Activated T-helper 2 cell treated with anti-CD3 and anti-CD28 coated beads, Interferon-gamma antibody, Interleukin-2, Interleukin-4, amounts not matched to agents 10 μg/mL and 5 μg/mL and 100 μg/mL, durations not matched to agents 14 hours and 24 hours and 36 hours (primary cell): ENCODE measurements around the gene RIPOR3. TPM values are rescaled to one million over a fixed set of nuclear protein-coding genes. Genes with fewer than 3 reads are reported as not detected.

Experiments
- DNase-seq: peaks from one replicate; pipeline ENCODE4 v3.0.0; 2021; ENCODE audit warnings: low spot score
- H3K27ac Mint-ChIP-seq: one replicate; pipeline ENCODE4 v1.8.0; 2021; ENCODE audit warnings: mixed read lengths
- H3K27me3 Mint-ChIP-seq: one replicate; pipeline ENCODE4 v1.8.0; 2021; ENCODE audit warnings: low read depth, mixed read lengths
- H3K36me3 Mint-ChIP-seq: one replicate; pipeline ENCODE4 v1.8.0; 2021; ENCODE audit warnings: low read depth, mixed read lengths
- H3K4me1 Mint-ChIP-seq: one replicate; pipeline ENCODE4 v1.8.0; 2021; ENCODE audit warnings: low read depth, mixed read lengths
- H3K4me3 Mint-ChIP-seq: one replicate; pipeline ENCODE4 v1.8.0; 2021; ENCODE audit warnings: low read depth, mild to moderate bottlenecking, moderate library complexity, mixed read lengths
- H3K9me3 Mint-ChIP-seq: one replicate; pipeline ENCODE4 v1.8.0; 2021; ENCODE audit warnings: mixed read lengths
- intact Hi-C: fragments of 100-400 bp; cut with micrococcal nuclease; formaldehyde crosslinking; loops from one replicate; pipeline ENCODE4 v1.15.1; 2023
- total RNA-seq: library from RNA; stranded (reverse); gene quantifications from 2 replicates; pipeline ENCODE4 v1.2.3, GENCODE V29; 2022

RIPOR3 gene
- total RNA-seq, 1 donor from 2014 or later: not detected

- peaks cover 62% of the 10 kb centered on the region for H3K4me1 Mint-ChIP-seq
- intact Hi-C loops: loop anchor here (2.0 to 5.0 kb wide), 4 partner anchors 49 to 448 kb away; partner anchors contain the start of genes PTPN1 and UBE2V1
These were observed 131.3 kb downstream of the RIPOR3 start for GRCh38 chr20:50559856-50560638.

DNA sequence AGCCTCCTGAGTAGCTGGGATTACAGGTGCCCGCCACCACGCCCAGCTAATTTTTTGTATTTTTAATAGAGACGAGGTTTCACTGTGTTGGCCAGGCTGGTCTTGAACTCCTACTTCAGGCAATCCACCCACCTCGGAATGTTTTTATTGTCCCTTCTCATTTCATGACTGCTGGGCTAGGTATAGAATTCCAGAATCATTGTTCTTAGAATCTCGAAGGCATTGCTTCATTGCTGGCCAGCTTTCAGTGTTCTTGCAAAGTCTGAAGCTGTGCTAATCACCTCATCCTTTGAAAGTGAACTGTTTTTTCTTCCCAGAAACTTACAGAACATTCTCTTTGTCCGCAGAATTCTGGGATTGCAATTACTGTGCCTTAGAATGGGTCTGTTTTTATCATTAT is 132.2 kb downstream of the RIPOR3 start:
- Mint-ChIP-seq H3K4me3 (no peak overlapping the region), H3K4me1 (peaks cover 53% of the 10 kb centered on the region), H3K36me3 (peaks cover 60% of the 10 kb centered on the region), H3K27me3 (no peaks in the 10 kb centered on the region), H3K9me3 (no peaks in the 10 kb centered on the region), H3K27ac (peak overlapping the region; percentile 62)
- intact Hi-C loops: no loop called here
- no peak for DNase-seq

More at GRCh38 chr20:50559856-50560638, 131.3 kb downstream of the RIPOR3 start:
- DNase-seq: no peak
- Mint-ChIP-seq H3K36me3 (peaks cover 69% of the 10 kb centered on the region), H3K9me3 (no peaks in the 10 kb centered on the region), H3K27ac (peak overlapping the region; percentile 24), H3K27me3 (no peaks in the 10 kb centered on the region), H3K4me3 (no peak overlapping the region)

- Mint-ChIP-seq H3K4me1 (peaks cover 47% of the 10 kb centered on the region), H3K9me3 (no peaks in the 10 kb centered on the region), H3K4me3 (no peak overlapping the region), H3K36me3 (peaks cover 58% of the 10 kb centered on the region), H3K27me3 (no peaks in the 10 kb centered on the region), H3K27ac (no peak overlapping the region)
- no peak for DNase-seq
- intact Hi-C loops: no loop called here
These were observed 132.8 kb downstream of the RIPOR3 start for GRCh38 chr20:50558483-50558925.

DNA sequence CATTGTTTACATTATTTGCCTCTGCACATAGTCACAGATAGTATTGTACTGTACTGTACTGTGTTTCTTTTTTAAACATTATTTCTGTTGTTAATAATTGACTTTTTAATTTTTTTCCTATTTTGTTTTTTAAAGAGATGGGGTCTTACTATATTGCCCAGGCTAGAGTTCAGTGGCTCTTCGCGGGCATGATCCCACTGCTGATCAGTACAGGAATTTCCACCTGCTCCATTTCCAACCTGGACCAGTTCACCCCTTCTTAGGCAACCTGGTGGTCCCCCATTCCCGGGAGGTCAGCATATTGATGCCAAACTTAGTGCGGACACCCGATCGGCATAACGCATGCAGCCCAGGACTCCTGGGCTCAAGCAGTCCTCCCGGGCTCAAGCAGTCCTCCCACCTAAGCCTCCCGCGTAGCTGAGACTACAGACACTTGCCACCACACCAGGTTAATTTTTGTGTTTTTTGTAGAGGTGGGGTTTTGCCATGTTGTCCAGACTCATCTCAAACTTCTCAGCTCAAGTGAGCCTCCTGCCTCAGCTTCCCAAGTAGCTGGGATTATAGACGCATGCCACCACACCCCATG is 133.7 kb downstream of the RIPOR3 start:
- H3K4me3 Mint-ChIP-seq: no peak overlapping the region
- H3K36me3 Mint-ChIP-seq: peaks cover 50% of the 10 kb centered on the region
- intact Hi-C loops: no loop called here
- H3K9me3 Mint-ChIP-seq: no peaks in the 10 kb centered on the region
- no peak overlapping the region for H3K27ac Mint-ChIP-seq
- no peak for DNase-seq
- H3K4me1 Mint-ChIP-seq: peaks cover 39% of the 10 kb centered on the region
- H3K27me3 Mint-ChIP-seq: no peaks in the 10 kb centered on the region

DNA sequence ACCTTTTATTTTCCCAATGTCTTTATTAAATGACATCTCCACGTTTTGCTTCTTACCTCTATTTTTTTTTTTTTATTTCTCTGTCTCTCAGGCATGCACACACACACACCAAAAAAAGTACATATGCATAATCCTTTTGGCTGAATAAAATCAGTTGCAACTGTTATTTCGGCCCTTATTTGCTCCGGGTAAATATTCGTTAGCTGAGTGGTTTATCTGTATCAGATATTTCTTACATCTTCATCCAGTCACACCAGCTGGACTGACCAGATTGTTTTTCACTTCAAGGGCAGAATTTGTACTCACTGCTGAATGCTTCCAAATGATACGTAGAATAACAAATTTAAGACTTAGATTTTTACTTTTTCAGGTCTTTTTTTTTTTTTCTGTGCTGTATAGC is 135.7 kb downstream of the RIPOR3 start:
- H3K4me3 Mint-ChIP-seq: no peak overlapping the region
- H3K9me3 Mint-ChIP-seq: no peaks in the 10 kb centered on the region
- H3K27ac Mint-ChIP-seq: no peak overlapping the region
- H3K27me3 Mint-ChIP-seq: no peaks in the 10 kb centered on the region
- peaks cover 44% of the 10 kb centered on the region for H3K36me3 Mint-ChIP-seq
- no peak for DNase-seq
- intact Hi-C loops: no loop called here
- H3K4me1 Mint-ChIP-seq: peaks cover 22% of the 10 kb centered on the region

GRCh38 chr20:50554694-50555579 is 136.4 kb downstream of the RIPOR3 start:
- H3K27me3 Mint-ChIP-seq: no peaks in the 10 kb centered on the region
- H3K27ac Mint-ChIP-seq: no peak overlapping the region
- no peak overlapping the region for H3K4me3 Mint-ChIP-seq
- H3K9me3 Mint-ChIP-seq: no peaks in the 10 kb centered on the region
- no peak for DNase-seq
- peaks cover 48% of the 10 kb centered on the region for H3K36me3 Mint-ChIP-seq
- intact Hi-C loops: no loop called here
- peaks cover 18% of the 10 kb centered on the region for H3K4me1 Mint-ChIP-seq

DNA sequence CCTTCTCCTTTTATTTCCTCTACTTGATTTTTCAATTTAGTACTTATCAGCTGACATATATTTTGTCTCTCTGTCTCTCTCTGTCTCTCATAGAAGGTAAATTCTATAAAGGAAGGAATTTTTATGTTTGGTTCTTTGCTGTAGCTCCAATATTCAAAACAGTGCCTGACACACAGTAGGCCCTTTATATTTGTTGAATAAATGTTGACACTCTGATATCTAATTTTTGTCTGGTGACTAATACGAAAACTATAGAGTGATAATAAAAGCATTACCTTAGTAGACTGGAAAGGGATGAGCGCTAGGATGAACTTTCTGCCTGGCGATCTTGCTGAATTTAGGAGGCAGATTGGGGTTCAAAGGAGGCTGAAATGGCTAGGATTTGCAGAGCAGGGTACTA is 138.4 kb downstream of the RIPOR3 start:
- H3K36me3 Mint-ChIP-seq: peaks cover 47% of the 10 kb centered on the region
- no peak overlapping the region for H3K27ac Mint-ChIP-seq
- no peaks in the 10 kb centered on the region for H3K9me3 Mint-ChIP-seq
- peaks cover 15% of the 10 kb centered on the region for H3K4me1 Mint-ChIP-seq
- H3K27me3 Mint-ChIP-seq: no peaks in the 10 kb centered on the region
- no peak for DNase-seq
- no peak overlapping the region for H3K4me3 Mint-ChIP-seq
- intact Hi-C loops: no loop called here

DNA sequence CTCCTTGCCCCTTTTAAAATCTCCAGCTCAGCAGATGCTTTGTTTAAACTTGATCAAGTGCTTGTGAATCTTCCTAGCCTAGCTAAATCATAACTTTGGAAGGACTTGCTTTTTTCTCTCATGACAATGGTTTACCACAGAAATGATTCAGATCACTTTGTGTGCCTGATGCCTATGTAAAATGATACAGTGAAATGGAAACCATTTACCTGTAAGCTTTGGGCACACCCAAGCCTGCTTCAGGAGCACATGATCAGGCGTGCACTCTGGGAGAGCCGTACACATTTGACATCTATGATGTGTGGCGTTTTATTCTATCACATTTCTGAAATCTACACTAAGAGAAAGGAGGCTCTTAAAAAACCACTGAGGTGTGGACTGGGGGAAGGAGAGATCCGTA is 140.1 kb downstream of the RIPOR3 start:
- peaks cover 50% of the 10 kb centered on the region for H3K36me3 Mint-ChIP-seq
- H3K4me3 Mint-ChIP-seq: no peak overlapping the region
- H3K27me3 Mint-ChIP-seq: no peaks in the 10 kb centered on the region
- H3K27ac Mint-ChIP-seq: peak overlapping the region; percentile 72
- intact Hi-C loops: loop anchor here (1.0 kb wide), 1 partner anchor 10 kb away; no protein-coding TSS in a partner anchor
- H3K4me1 Mint-ChIP-seq: peaks cover 24% of the 10 kb centered on the region
- no peaks in the 10 kb centered on the region for H3K9me3 Mint-ChIP-seq
- no peak for DNase-seq

DNA sequence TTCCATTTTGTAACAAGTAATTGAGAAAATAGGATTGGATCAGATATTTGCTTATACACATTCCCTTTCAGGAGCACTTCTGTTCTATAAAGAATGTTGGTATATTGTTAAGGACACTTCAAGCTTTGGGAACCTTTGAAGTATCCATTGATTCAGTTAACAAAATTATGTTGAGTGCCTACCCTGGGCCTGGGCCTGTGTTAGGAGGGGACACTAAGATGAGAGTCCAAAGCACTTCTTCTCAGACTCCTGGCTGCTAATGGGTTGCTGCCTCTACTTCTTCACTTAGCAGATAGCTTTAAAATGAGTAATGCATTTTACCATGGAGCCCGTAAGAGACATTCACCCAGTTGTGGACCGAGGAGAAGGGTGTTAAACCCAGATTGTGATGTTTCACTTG is 140.8 kb downstream of the RIPOR3 start:
- H3K4me3 Mint-ChIP-seq: no peak overlapping the region
- H3K4me1 Mint-ChIP-seq: peaks cover 27% of the 10 kb centered on the region
- intact Hi-C loops: no loop called here
- no peaks in the 10 kb centered on the region for H3K9me3 Mint-ChIP-seq
- H3K36me3 Mint-ChIP-seq: peaks cover 50% of the 10 kb centered on the region
- H3K27ac Mint-ChIP-seq: peak overlapping the region; percentile 23
- DNase-seq: no peak
- no peaks in the 10 kb centered on the region for H3K27me3 Mint-ChIP-seq

- intact Hi-C loops: no loop called here
- peaks cover 38% of the 10 kb centered on the region for H3K4me1 Mint-ChIP-seq
These were observed 142.9 kb downstream of the RIPOR3 start for GRCh38 chr20:50548396-50548795.

DNA sequence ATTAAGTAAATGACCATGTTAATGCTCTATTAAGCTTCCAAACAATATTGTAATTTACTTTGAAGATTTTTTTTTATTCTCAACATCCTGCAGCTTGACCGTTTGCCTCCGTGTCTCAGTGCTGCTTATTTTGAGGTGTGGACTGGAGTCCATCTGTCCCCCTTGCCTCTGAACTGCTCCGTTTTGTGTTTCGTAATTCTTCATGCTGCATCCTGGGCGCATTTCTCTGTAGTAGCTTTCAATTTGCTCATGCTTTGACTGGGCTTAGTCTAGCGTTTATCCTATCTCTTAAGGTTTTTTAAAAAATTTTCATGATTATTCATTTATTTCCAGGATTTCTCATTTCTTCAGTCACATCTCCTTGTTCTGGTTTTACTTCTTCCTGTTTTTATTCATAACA is 143.4 kb downstream of the RIPOR3 start:
- Mint-ChIP-seq H3K4me1 (peaks cover 43% of the 10 kb centered on the region), H3K36me3 (peaks cover 62% of the 10 kb centered on the region), H3K27ac (peak overlapping the region; percentile 76), H3K9me3 (no peaks in the 10 kb centered on the region), H3K4me3 (peak overlapping the region; percentile 34), H3K27me3 (no peaks in the 10 kb centered on the region)
- DNase-seq: no peak
- intact Hi-C loops: loop anchor here (2.0 kb wide), 1 partner anchor 29 kb away; no protein-coding TSS in a partner anchor

More at GRCh38 chr20:50548396-50548795, 142.9 kb downstream of the RIPOR3 start:
- Mint-ChIP-seq H3K27me3 (no peaks in the 10 kb centered on the region), H3K27ac (peak overlapping the region; percentile 76), H3K9me3 (no peaks in the 10 kb centered on the region), H3K4me3 (no peak overlapping the region), H3K36me3 (peaks cover 59% of the 10 kb centered on the region)
- DNase-seq: no peak

DNA sequence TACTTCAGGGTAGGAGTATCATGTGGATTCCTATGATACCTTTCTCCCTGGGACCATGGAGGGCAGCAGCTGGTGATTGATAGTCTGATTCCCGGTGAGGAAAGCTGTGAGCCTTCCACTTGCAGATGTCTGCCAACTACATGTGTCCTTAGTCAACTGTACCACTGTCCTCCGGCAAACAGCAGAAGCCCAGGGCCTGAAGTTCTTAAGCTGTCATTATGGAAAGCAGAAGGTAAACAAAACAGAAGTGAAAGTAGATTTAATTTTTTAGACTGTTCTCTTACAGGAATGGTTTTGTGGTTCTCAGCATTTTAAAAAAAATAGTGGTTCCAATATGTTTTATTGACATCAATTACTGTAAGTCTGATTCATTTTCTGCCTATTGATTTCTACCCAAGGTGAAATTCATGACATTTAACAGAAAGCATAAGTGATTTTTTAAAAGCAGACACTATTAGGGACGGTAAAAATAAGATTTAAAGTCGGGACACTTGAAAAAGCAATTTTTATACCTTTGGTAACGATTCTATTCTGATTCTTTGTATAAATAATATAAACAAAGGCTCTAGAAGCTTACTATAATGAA is 144.5 kb downstream of the RIPOR3 start:
- intact Hi-C loops: loop anchor here (1.0 to 2.0 kb wide), 2 partner anchors 14 to 28 kb away; no protein-coding TSS in a partner anchor
- Mint-ChIP-seq H3K4me1 (peaks cover 53% of the 10 kb centered on the region), H3K27me3 (no peaks in the 10 kb centered on the region), H3K9me3 (no peaks in the 10 kb centered on the region), H3K4me3 (peak overlapping the region; percentile 72), H3K27ac (peak overlapping the region; percentile 86), H3K36me3 (peaks cover 67% of the 10 kb centered on the region)
- no peak for DNase-seq
